ENCODE measurements around the gene LSM7.

GRCh38 chr19:2329149-2329478 lies 728 bp upstream of the LSM7 start:
- TF ChIP-seq POLR2AphosphoS5 (IDR thresholded peaks at IDR 0.05; ENCODE audit: borderline replicate concordance, low read depth, low read length) (no peak), EZH2 (IDR thresholded peaks at IDR 0.05) (no peak)

Data from SK-N-MC (cell line).